ENCODE measurements around the gene DDX4. TPM values are rescaled to one million over a fixed set of nuclear protein-coding genes. Genes with fewer than 3 reads are reported as not detected.

Gene DDX4
- total RNA-seq, 4 donors from 2014 or later = not detected

DNA sequence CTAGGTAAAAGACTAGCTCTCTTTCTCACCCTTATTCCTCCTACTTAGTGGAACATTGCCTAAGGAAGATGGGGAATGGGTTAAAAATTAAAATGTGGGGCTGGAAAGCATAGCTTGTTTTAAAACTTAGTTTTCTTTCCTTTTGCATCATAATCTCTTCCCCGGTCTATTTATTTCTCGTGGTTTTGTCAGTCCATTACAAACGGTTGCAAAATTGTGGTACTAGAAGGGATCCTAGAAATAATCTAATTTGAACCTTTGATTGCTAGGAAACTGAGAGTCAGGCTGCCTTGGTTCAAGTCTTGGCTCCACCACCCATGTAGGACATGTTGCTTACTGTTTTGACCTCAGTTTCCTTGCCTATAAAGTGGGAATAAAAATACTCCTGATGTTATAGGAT is 114.6 kb downstream of the DDX4 start:
- TF ChIP-seq CTCF (IDR thresholded peaks at IDR 0.05; ENCODE audit: low read depth) = no peak

DNA sequence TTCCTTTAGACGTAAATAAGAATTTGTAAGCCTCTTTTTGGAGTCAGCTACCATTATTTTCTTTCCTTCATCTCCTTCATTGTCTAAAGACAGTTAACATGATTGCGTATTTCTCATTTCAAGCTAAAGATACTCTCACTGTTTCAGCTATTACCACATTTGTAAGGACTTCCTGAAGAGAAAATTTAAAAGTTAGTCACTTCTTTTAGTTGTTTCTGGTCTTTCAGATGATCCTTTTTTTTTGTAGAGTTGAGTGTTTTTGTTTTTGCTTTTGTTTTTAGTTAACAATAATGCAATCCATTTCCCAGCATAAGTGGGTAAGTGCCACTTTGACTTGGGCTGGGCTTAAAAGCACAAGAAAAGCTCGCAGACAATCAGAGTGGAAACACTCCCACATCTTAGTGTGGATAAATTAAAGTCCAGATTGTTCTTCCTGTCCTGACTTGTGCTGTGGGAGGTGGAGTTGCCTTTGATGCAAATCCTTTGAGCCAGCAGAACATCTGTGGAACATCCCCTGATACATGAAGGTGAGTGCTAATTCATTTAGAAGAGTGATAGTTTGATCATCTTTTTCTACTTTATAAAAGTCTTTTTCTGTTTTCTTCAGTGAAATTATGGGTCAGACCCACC is 115.3 kb downstream of the DDX4 start:
- TF ChIP-seq CTCF (IDR thresholded peaks at IDR 0.05; ENCODE audit: low read depth) = no peak

DNA sequence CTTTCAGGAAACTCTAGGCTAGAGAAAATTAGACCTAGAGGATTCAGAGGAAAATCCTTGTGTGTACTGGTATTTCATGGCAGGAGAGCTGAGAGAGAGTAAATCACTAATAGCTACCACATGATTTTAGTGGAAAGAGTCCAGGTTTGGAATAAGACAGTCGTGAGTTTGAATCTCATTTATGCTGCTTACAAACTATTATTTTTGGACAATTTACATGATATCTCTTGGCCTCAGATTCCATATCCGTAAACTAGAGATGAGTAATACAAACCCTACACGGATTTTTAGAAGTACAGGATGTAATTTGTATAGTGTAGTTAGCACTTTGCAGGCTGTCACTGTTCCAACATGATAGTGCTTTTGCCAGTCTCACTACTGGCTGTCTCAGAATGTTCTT is 116.0 kb downstream of the DDX4 start:
- no peak for TF ChIP-seq CTCF (IDR thresholded peaks at IDR 0.05; ENCODE audit: low read depth)

- no peak for TF ChIP-seq CTCF (IDR thresholded peaks at IDR 0.05; ENCODE audit: low read depth)
These were observed 117.6 kb downstream of the DDX4 start for GRCh38 chr5:55855509-55855908.

- TF ChIP-seq CTCF (IDR thresholded peaks at IDR 0.05; ENCODE audit: low read depth) = no peak
These were observed 118.8 kb downstream of the DDX4 start for GRCh38 chr5:55856516-55857246.

- TF ChIP-seq CTCF (IDR thresholded peaks at IDR 0.05; ENCODE audit: low read depth) = no peak
These were observed 119.4 kb downstream of the DDX4 start for GRCh38 chr5:55857247-55857640.

DNA sequence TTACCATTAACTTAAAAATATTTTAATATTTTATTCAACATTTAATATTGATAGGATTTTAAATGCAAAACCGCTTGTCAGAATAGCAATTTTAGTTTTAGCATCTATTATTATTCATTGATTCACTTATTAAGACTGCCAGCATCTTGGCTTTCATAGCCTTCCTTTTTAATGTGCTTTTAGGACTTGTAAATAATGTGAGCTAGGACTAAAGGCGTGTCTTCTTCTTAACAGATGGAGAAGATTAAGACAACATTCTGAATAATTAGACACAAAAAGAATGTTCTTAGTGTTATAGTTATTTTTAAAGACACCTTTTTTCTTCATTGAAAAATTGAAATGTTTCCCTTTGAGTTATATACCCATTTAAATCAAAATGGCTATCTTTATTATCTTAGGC is 120.2 kb downstream of the DDX4 start:
- TF ChIP-seq CTCF (IDR thresholded peaks at IDR 0.05; ENCODE audit: low read depth) = no peak
